ENCODE results near the gene AP3D1. TPM values are rescaled to one million over a fixed set of nuclear protein-coding genes. Genes with fewer than 3 reads are reported as not detected.

AP3D1 gene
- total and polyA plus RNA-seq, 3 donors from 2014 or later: 134 to 204 (median 201) TPM

DNA sequence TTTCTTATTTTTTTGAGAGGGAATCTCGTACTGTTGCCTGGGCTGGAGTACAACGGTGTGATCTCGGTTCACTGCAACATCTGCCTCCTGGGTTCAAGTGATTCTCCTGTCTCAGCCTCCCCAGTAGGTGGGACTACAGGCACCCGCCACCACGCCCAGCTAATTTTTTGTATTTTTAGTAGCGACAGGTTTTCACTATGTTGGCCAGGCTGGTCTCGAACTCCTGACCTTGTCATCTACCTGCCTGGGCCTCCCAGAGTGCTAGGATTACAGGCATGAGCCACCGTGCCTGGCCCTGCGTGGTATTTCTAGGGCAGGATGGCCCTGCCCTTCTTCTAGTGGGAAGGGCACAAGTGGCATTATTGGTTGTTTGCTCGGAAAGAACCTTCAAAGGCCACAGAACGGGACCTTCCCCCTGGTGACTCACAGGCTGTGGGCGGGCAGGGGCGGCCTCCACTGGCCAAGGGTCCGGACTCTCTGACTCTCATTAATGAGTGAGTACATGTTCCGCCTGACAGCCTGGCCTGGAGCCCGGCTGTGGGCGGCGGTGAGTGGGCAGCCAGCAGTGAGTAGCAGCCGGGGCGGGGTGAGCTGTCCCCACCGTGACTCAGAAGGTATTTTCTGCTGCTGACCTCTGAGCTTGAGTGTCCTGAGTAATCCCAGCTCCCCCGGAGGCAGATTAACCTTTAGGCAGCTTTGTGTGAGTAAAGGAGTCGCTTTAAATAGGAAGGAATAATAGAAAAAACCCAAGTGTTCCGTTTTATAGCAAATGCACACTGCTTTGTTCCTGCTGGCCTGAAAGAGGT lies 17.5 kb upstream of the AP3D1 start:
- no peaks in the 10 kb centered on the region for H3K27me3 ChIP-seq
- no peaks in the 10 kb centered on the region for H3K36me3 ChIP-seq (ENCODE audit: low read depth, missing control alignments)
- H3K4me1 ChIP-seq: peaks cover 70% of the 10 kb centered on the region
- 22 to 51% methylated on average over 19 to 24 of the region's 24 CpGs for WGBS, 2 donors
- no peak for TF ChIP-seq POLR2A (IDR thresholded peaks at IDR 0.05)
- TF ChIP-seq, protein P1, sequence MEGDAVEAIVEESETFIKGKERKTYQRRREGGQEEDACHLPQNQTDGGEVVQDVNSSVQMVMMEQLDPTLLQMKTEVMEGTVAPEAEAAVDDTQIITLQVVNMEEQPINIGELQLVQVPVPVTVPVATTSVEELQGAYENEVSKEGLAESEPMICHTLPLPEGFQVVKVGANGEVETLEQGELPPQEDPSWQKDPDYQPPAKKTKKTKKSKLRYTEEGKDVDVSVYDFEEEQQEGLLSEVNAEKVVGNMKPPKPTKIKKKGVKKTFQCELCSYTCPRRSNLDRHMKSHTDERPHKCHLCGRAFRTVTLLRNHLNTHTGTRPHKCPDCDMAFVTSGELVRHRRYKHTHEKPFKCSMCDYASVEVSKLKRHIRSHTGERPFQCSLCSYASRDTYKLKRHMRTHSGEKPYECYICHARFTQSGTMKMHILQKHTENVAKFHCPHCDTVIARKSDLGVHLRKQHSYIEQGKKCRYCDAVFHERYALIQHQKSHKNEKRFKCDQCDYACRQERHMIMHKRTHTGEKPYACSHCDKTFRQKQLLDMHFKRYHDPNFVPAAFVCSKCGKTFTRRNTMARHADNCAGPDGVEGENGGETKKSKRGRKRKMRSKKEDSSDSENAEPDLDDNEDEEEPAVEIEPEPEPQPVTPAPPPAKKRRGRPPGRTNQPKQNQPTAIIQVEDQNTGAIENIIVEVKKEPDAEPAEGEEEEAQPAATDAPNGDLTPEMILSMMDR (IDR thresholded peaks at IDR 0.05): no peak
- peak; percentile 96 for DNase-seq
- intact Hi-C loops (cut with DNase I; ENCODE audit: low total_unique reads): no loop called here
- H3K9me3 ChIP-seq: no peaks in the 10 kb centered on the region
- H3K4me3 ChIP-seq: no peak overlapping the region
- peak overlapping the region; percentile 73 to 89 for H3K27ac ChIP-seq

DNA sequence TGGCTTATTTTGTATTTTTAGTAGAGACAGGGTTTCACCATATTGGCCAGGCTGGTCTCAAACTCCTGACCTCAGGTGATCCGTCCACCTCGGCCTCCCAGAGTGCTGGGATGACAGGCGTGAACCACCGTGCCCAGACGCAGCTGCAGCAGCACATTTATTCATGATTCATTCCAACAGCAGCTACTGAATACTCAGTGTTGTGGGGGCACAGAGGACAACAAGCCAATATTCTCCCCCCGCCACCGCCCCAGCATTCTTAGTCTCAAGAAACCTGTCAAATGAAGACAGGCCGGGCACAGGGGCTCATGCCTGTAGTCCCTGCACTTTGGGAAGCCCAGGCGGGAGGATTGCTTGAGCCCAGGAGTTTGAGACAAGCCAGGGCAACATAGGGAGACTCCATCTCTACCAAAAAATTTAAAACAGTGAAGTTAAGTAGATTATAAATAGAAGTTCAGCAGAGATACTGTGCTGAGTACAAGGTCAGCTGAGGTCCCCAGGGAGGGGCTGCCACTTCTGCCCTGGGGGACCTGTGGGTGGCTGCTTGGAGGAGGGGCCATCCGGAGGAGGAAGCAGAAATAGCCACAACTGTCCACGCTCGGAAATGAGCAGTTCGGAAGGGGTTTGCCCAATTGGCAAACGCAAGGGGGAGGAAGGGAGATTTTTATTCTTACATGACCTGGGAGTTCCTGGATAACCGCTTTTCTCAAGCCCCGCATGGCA lies 16.7 kb upstream of the AP3D1 start:
- H3K4me3 ChIP-seq: no peak overlapping the region
- intact Hi-C loops (cut with DNase I; ENCODE audit: low total_unique reads): no loop called here
- H3K36me3 ChIP-seq (ENCODE audit: low read depth, missing control alignments): no peaks in the 10 kb centered on the region
- DNase-seq: peak; percentile 65
- no peaks in the 10 kb centered on the region for H3K9me3 ChIP-seq
- peaks cover 65% of the 10 kb centered on the region for H3K4me1 ChIP-seq
- peak overlapping the region; percentile 73 to 89 for H3K27ac ChIP-seq
- no peaks in the 10 kb centered on the region for H3K27me3 ChIP-seq
- WGBS, 2 donors: 32 to 48% methylated on average over 15 to 16 of the region's 16 CpGs
- TF ChIP-seq, protein P1 (IDR thresholded peaks at IDR 0.05): no peak
- TF ChIP-seq POLR2A (IDR thresholded peaks at IDR 0.05): no peak

DNA sequence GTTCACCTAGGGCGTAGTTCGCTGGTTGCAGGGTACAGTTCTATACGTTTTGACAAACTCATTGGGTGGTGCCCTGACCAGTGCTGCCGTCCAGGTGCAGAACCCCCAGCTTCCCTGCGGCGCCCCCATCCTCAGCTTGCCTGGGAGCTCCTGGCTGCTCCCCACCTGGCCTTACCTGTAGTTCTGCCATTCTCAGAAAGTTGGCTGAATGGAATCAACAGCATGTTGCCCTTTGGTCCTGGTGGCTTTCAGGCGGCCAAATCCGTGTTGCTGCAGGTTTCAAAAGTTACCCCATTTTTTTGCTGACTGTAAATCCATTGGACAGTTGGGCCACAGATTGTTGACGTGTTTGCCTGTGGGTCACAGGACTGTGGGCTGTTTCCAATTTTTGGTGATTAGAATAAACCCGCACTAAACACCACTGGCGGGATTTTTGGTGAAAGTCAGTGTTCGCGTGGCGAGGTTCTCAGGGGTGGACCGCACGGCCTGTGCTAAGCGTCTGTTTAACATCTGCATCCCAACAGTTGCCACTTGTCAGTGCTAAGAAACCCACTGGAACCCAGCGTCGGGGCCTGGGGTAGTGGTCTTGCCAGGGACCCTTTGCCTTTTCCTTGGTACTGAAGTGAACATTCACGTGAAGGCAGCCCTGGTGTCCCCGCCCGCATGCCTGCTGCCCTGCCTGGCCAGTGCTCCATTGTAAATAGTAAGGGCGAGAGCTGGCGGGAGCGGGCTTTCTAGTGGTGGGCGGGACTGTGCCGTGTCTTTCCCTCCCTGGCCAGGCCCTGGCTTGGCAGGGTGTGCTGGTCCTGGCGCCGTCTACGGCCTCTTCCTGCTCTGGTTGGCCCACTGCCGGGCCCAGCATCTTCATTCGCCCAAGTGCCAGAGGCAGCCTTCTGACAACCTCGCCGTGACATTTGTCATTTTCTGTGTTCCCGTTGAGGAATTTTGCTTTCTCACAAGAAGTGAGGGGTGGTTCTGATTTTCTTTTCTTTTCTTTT lies 15.7 kb upstream of the AP3D1 start:
- 57 to 65% methylated on average over 34 to 35 of the region's 35 CpGs for WGBS, 2 donors
- TF ChIP-seq POLR2A (IDR thresholded peaks at IDR 0.05): no peak
- TF ChIP-seq, protein P1 (IDR thresholded peaks at IDR 0.05): no peak
- H3K4me1 ChIP-seq: peaks cover 64% of the 10 kb centered on the region
- no peaks in the 10 kb centered on the region for H3K9me3 ChIP-seq
- H3K4me3 ChIP-seq: no peak overlapping the region
- H3K27ac ChIP-seq: peak overlapping the region in 1 of 2 donors; percentile 89
- peak; percentile 84 for DNase-seq
- intact Hi-C loops (cut with DNase I; ENCODE audit: low total_unique reads): no loop called here
- H3K36me3 ChIP-seq (ENCODE audit: low read depth, missing control alignments): no peaks in the 10 kb centered on the region
- no peaks in the 10 kb centered on the region for H3K27me3 ChIP-seq

DNA sequence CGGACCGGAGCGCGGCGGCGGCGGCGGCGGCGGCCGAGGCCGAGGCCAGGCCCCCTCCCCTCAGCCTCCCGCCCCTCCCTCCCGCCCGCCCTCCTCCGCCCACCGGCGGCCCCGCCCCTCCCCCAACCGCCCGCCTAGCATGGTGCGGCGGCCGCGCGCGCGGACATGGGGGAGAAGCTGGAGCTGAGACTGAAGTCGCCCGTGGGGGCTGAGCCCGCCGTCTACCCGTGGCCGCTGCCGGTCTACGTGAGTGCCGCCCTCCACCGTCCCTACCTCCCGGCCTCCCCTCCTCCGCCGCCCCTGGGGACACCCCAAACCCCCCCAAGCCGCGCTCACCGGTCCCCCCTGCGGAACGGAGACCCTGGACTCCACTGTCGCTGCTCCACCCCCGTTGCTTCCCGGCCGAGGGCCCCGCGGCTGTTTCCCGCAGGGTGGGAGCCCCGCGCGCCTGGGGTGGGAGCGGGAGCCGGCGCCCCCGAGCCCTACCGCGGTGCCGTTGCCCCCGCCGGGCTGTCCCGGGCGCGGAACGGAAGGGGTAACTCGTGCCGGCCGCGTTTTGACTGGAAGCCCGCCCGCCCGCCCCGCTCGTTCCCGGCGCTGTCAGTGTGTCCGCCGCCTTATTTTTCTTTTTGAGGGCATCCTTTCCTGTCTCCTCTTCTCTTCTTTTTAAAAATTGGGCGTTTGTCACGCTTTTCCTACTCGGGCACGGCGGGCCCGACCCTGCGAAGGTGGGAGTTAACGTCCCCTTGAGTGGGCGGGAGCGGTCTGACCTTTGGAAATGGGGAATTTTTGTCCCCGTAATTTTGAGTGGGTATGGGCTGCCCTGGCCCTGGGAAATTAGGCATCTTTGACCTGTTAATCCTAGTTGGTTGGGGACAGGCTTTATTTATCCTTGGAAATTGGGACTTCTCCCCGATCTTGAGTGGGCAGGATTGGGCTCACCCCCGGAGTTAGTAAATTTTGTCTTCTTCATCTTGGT lies 12.9 kb upstream of the AP3D1 start:
- Histone ChIP-seq H3K9me3 (no peaks in the 10 kb centered on the region), H3K36me3 (ENCODE audit: low read depth, missing control alignments) (no peaks in the 10 kb centered on the region), H3K4me1 (peaks cover 45% of the 10 kb centered on the region), H3K27me3 (no peaks in the 10 kb centered on the region), H3K4me3 (peak overlapping the region; percentile 93 to 94), H3K27ac (peak overlapping the region; percentile 97)
- DNase-seq: no peak
- TF ChIP-seq, protein P1 (IDR thresholded peaks at IDR 0.05): no peak
- TF ChIP-seq POLR2A (IDR thresholded peaks at IDR 0.05): no peak
- intact Hi-C loops (cut with DNase I; ENCODE audit: low total_unique reads): no loop called here
- 0 to 1% methylated on average over 37 to 58 of the region's 95 CpGs for WGBS, 2 donors
